ENCODE data around the gene EPB41L2. TPM values are rescaled to one million over a fixed set of nuclear protein-coding genes. Genes with fewer than 3 reads are reported as not detected.

The EPB41L2 gene
- total RNA-seq, 1 experiment from 2014 or later: 74.8 TPM

DNA sequence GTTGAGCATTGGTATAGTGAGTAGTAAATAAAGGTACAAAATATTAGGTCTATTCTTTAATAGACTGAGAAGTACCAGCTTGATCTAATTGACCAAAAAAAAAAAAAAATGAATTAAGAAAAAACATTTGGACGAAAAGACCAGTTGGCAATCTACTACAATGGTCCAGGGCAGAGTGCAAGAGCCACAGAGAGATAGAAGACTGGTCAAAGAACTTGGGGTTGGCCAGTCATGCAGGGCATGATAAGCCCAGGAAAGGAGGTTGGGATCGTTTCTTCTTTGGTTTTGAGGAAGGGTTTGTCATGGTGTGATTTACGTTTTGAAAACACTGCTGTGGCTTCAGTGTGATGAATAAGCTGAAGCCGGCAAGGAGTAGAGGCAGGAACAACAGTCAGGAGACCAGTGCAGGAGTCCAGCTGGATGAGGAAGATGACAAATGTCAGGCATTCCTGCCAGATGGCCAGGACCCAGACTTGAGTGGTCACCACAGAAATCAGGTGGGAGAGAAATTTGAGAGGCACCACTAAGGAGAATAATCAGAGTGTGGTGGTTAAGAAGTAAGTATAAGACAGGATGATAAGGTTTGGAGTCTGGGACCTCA is 221.8 kb downstream of the EPB41L2 start:
- no peak overlapping the region for H2AFZ ChIP-seq (ENCODE audit: low read depth, low read length, poor library complexity, severe bottlenecking)
- TF ChIP-seq, protein P1, sequence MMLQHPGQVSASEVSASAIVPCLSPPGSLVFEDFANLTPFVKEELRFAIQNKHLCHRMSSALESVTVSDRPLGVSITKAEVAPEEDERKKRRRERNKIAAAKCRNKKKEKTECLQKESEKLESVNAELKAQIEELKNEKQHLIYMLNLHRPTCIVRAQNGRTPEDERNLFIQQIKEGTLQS (IDR thresholded peaks at IDR 0.05): no peak
- TF ChIP-seq YY1 (IDR thresholded peaks at IDR 0.05; ENCODE audit: extremely low read depth, insufficient replicate concordance, low read depth, low read length) (no peak), EZH2phosphoT487 (IDR thresholded peaks at IDR 0.05; ENCODE audit: borderline replicate concordance) (no peak), ELF1 (IDR thresholded peaks at IDR 0.05; ENCODE audit: borderline replicate concordance, low read depth) (no peak), JUND (IDR thresholded peaks at IDR 0.05) (no peak), POLR2A (IDR thresholded peaks at IDR 0.05; ENCODE audit: borderline replicate concordance, extremely low read depth, insufficient read depth, insufficient read length) (no peak), SIN3A (IDR thresholded peaks at IDR 0.05; ENCODE audit: low read depth) (no peak), ZNF274 (IDR thresholded peaks at IDR 0.05; ENCODE audit: low read depth, low read length) (no peak), CEBPB (IDR thresholded peaks at IDR 0.05; ENCODE audit: low read depth) (no peak), EZH2 (IDR thresholded peaks at IDR 0.05) (no peak), SRF (IDR thresholded peaks at IDR 0.05; ENCODE audit: low read depth) (no peak), TCF7L2 (IDR thresholded peaks at IDR 0.05; ENCODE audit: borderline replicate concordance, extremely low read depth, insufficient read depth, insufficient read length) (no peak), FOSL1 (IDR thresholded peaks at IDR 0.05; ENCODE audit: low read depth) (no peak), POLR2AphosphoS5 (IDR thresholded peaks at IDR 0.05; ENCODE audit: low read depth, low read length) (no peak)
- TF ChIP-seq, protein P2, sequence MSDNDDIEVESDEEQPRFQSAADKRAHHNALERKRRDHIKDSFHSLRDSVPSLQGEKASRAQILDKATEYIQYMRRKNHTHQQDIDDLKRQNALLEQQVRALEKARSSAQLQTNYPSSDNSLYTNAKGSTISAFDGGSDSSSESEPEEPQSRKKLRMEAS (IDR thresholded peaks at IDR 0.05): no peak
- TF ChIP-seq, protein P3, sequence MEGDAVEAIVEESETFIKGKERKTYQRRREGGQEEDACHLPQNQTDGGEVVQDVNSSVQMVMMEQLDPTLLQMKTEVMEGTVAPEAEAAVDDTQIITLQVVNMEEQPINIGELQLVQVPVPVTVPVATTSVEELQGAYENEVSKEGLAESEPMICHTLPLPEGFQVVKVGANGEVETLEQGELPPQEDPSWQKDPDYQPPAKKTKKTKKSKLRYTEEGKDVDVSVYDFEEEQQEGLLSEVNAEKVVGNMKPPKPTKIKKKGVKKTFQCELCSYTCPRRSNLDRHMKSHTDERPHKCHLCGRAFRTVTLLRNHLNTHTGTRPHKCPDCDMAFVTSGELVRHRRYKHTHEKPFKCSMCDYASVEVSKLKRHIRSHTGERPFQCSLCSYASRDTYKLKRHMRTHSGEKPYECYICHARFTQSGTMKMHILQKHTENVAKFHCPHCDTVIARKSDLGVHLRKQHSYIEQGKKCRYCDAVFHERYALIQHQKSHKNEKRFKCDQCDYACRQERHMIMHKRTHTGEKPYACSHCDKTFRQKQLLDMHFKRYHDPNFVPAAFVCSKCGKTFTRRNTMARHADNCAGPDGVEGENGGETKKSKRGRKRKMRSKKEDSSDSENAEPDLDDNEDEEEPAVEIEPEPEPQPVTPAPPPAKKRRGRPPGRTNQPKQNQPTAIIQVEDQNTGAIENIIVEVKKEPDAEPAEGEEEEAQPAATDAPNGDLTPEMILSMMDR (IDR thresholded peaks at IDR 0.05 in 2 of 3, conservative IDR thresholded peaks at IDR 0.05 in 1 of 3; ENCODE audit: borderline replicate concordance in 1 of 3, insufficient read depth in 1 of 3, low read depth in 2 of 3, low read length in 2 of 3): no peak
- TF ChIP-seq, protein P4, sequence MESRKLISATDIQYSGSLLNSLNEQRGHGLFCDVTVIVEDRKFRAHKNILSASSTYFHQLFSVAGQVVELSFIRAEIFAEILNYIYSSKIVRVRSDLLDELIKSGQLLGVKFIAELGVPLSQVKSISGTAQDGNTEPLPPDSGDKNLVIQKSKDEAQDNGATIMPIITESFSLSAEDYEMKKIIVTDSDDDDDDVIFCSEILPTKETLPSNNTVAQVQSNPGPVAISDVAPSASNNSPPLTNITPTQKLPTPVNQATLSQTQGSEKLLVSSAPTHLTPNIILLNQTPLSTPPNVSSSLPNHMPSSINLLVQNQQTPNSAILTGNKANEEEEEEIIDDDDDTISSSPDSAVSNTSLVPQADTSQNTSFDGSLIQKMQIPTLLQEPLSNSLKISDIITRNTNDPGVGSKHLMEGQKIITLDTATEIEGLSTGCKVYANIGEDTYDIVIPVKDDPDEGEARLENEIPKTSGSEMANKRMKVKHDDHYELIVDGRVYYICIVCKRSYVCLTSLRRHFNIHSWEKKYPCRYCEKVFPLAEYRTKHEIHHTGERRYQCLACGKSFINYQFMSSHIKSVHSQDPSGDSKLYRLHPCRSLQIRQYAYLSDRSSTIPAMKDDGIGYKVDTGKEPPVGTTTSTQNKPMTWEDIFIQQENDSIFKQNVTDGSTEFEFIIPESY (IDR thresholded peaks at IDR 0.05; ENCODE audit: extremely low read depth, insufficient replicate concordance, low read length): no peak
- TF ChIP-seq, protein P5, sequence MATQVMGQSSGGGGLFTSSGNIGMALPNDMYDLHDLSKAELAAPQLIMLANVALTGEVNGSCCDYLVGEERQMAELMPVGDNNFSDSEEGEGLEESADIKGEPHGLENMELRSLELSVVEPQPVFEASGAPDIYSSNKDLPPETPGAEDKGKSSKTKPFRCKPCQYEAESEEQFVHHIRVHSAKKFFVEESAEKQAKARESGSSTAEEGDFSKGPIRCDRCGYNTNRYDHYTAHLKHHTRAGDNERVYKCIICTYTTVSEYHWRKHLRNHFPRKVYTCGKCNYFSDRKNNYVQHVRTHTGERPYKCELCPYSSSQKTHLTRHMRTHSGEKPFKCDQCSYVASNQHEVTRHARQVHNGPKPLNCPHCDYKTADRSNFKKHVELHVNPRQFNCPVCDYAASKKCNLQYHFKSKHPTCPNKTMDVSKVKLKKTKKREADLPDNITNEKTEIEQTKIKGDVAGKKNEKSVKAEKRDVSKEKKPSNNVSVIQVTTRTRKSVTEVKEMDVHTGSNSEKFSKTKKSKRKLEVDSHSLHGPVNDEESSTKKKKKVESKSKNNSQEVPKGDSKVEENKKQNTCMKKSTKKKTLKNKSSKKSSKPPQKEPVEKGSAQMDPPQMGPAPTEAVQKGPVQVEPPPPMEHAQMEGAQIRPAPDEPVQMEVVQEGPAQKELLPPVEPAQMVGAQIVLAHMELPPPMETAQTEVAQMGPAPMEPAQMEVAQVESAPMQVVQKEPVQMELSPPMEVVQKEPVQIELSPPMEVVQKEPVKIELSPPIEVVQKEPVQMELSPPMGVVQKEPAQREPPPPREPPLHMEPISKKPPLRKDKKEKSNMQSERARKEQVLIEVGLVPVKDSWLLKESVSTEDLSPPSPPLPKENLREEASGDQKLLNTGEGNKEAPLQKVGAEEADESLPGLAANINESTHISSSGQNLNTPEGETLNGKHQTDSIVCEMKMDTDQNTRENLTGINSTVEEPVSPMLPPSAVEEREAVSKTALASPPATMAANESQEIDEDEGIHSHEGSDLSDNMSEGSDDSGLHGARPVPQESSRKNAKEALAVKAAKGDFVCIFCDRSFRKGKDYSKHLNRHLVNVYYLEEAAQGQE (IDR thresholded peaks at IDR 0.05; ENCODE audit: low read depth): no peak
- no peaks in the 10 kb centered on the region for H3K36me3 ChIP-seq (ENCODE audit: control insufficient read depth in 1 of 2, insufficient read depth in 2 of 2, low read length in 2 of 2)
- no peaks in the 10 kb centered on the region for H3K9me3 ChIP-seq (ENCODE audit: control insufficient read depth in 1 of 2, insufficient read depth in 1 of 2, low read depth in 1 of 2, low read length in 2 of 2)
- H3K4me2 ChIP-seq (ENCODE audit: low read length): no peak overlapping the region
- BruUV-seq (replicated peaks): no TSS peak
- RAD21 ChIA-PET (ENCODE audit: low non-redundant PET in 1 of 2, low total read pairs in 2 of 2, uncharacterized antibody in 2 of 2, unreplicated experiment in 2 of 2): no interaction called here
- H3K79me2 ChIP-seq (ENCODE audit: insufficient read depth, low read length): no peaks in the 10 kb centered on the region
- ATAC-seq (no peak), DNase-seq (ENCODE audit: low read depth, low spot score) (no peak)
- CTCF ChIA-PET: no interaction called here
- H3K4me1 ChIP-seq (ENCODE audit: control insufficient read depth in 1 of 2, insufficient read depth in 2 of 2, low read length in 2 of 2): no peaks in the 10 kb centered on the region
- no peak overlapping the region for H3K9ac ChIP-seq (ENCODE audit: low read length)
- POLR2A ChIA-PET: interaction anchor here (0.6 kb wide), 1 partner anchor 481 kb away, joined by 3 read pairs; no protein-coding TSS in a partner anchor
- H3K27me3 ChIP-seq (ENCODE audit: insufficient read depth, low read length): no peaks in the 10 kb centered on the region
- intact Hi-C loops (cut with micrococcal nuclease): loop anchor here (5.0 kb wide), 3 partner anchors 519 to 804 kb away; no protein-coding TSS in a partner anchor
- no peaks in the 10 kb centered on the region for H4K20me1 ChIP-seq (ENCODE audit: insufficient read depth)
- H3K4me3 ChIP-seq (replicated peaks in 1 of 2; ENCODE audit: low read depth in 1 of 2, low read length in 2 of 2): no peak overlapping the region
- H3K27ac ChIP-seq (ENCODE audit: low read depth, low read length): no peak overlapping the region
- no peaks in the 10 kb centered on the region for H3K9me2 ChIP-seq (ENCODE audit: insufficient read depth)
